Effector CD8-positive, alpha-beta T cell (primary cell): ENCODE measurements around the gene HOXC10.

Experiments used
- DNase-seq: peaks from one replicate; lab custom pipeline; 2025; lab: John Stamatoyannopoulos, UW

Gene HOXC10

DNA sequence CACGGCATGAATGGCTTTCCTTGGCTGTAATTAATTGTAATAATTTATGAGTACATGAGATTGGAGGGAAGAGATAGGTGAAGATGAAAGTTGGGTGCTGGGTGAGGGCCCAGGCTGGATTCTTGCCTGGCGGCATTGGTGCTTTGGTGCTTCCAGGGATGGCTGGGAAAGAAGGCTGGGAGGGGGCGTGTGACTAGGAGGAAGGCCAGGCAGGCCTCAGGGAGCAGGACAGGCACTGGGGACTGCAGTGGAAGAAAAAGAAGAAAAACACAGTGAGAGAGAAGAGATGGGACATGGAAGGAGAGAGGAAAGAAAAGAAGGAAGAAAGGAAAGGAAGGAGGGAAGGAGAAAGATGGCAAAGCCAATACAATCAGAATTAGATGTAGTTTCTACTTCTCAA, 18.7 kb downstream of the HOXC10 start:
- DNase-seq, result no peak

DNA sequence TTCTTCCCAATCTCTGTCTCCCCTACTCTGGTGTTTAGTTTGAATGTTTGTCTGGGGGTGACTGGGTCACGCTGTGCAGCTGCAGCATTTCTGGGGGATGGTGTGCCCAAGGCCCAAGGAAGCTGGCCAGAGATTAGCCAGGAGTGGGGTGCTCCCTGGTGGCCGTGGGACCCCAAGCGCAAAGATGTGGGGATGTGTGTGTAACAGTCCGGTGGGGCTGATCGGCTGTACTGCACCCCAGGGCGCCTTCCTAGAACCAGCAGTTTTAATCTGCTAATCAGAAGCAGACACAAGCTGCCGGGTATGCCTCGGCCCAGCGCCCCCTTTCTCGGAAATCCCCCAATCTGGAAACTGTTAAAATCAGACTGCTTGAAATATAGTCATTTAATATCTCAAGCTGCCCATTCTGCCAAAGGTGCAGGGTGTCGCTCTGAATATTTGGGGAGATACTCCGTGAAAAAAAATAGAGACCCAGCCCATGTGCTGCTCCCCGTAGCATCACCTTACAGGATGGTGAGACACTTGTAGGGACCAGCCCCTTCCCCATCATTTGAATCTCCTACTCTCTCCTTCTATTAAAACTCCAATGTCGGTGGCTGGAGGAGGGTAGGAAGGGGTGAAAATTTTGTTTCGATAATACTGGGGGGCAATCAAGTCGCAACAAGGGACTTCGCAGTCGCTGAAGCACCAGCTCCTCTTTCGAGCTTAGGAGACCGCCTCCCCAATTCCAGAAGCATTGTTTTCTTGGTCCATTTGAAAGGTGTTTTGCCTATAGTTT, 19.3 kb downstream of the HOXC10 start:
- DNase-seq, result no peak

DNA sequence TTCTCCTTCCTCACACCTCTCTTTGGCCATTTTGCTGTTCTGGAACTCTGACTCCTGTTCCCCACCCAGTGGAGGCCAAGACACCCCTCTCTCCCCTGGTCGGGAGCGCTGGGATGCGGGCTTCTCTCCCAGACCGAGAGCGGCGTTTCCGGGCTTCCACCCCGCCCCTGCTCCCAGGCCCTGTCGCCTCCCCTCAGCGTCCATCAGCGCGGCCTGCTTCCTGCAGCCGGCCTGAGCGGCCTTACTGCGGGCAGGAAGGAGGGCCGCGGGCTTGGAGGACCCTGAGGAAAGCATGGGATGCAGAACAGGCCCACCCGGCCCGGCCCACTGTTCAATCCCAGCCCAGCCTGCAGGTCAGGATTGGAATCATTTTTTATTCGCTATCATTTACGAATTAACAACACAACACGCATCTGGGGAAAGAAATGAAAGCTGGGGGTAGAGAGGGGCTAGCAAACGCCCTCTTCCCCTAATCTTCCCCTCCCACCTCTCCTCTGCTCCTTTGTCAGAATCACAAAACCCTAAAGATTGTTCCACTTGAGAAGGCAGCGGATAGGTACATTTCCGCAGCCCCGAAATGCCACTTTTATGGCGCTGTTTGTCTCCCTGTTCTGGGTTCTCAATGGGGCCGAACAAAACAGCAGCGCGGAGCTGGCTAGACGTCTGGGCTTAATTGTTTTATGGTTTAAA, 20.0 kb downstream of the HOXC10 start:
- DNase-seq, result no peak

DNA sequence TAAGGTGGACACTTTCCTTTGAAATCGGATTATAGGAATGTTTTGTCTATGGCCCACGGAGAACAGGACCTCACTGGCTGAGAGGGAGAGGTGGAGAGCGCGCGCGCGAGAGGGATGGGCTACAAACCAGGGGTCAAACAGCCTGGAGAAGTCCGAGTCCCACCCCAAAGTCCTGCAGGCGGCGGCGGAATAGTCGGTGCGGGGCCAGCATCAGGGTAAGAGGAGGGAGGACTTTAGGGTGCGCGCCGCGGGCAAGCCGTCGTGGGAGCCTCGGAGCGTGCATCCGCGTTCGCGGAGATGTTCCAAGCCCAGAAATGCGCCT, 20.5 kb downstream of the HOXC10 start:
- no peak for DNase-seq

DNA sequence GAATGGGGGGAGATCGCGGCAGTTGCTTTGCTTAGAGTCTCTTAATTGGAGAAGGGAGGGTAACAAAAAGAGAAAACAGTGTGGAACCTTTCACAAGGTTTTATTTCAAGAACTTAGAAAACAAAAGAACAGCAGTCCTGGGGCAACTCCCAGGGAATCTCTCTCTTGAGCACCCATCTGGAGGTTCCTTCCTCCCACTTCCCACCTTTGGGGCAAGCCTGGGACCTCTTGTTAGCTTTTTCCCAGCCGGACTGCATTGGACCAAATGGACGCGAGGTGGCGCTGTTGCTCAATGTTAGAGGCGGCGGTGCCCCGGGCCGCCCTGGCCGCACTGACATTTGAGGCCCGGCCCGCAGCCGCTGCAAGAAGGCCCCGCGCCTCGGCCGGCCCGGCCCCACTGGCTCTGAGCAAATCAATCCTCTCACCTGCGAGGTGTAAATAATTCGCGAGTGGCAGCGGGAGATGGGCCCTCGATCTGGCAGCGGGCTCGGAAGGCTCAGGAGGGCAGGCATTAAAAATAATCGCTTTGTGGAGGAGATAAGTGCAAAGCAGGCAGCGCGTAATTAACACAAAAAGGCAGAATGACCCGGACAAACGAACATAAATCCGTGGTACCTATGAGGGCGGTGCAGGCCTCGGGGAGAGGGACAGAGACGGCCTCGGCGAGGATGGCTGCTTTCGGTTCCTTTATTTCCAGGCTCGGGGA, 21.1 kb downstream of the HOXC10 start:
- DNase-seq, result peak; percentile 83

DNA sequence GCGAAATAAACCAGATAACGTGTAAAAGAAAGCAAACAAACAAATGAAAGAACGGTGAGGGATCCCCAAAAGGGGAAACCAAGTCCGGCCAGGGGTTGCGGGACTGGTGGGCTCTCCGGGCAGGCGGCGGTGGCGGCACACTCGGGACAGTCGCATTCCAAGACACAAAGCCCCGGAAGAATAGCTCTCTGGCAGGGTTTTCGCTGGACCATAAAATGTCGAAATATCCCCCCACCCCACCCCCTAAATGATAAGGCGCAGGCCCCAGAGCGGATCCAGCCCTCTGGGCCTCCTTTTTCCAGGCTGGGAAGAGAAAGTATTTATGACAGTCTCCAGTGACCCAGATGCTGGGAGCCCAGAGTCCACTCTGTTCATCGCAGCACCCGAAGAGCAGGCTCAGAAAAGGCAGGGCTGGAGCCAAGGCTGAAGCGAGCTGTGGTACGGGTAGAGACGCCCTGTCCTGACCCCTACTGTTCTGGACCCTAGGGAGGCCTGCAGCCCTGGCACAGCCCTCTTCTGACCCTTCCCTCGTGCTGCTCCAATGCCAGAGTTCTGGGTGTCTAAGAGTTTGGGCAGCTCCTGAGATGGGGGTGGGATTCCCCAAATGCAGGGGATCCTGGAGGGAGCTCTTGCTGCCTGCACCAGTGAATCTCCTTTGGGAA, 21.7 kb downstream of the HOXC10 start:
- DNase-seq, result no peak

DNA sequence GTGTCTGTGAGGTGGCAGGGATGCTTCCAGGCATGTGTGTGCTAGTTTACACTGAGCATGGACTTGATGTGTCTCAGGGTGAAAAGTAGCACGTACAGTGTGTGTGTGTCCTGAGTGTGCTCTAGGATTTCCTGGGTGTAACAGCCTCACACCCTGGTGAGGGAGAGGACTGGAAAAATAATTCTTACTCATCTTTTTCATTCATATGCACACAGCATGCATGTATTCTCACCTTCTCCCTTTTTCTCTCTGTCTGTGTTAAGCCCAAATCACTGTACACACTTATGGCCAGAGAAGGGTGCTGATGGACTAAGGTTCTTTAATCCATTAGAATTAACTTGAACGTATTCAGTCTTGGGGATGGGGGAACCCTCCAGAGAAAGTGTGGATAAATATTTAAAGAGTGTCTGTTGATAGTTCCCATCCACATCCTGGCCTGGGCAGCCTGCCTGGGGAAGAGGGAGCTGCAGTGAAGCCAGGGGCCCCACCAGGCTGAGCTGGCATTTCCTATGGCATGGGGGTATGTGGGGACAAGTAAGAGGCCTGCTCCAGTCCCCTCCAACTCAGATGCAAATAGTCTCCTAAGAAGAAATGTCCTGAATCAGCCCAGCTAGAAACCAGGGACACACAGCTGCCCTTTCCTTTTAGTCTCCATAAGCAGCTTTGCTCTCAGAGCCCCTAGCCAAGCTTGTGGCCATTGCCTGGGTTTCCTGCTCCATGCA, 22.8 kb downstream of the HOXC10 start:
- no peak for DNase-seq

DNA sequence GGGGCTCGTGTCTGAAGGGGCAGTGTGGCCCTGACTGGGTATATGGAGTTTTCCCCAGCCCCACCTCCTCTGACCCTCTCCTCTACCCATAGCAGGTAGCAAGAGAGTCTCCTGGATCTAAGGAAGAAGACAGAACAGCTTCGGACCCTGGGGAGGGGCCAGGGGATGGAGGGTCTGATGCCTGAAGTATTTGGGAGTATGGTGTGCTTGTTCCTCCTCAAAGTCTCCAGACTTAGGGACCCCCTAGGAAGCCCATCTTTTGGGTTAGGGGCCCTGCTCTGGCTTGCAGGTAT, 23.3 kb downstream of the HOXC10 start:
- DNase-seq, result no peak

DNA sequence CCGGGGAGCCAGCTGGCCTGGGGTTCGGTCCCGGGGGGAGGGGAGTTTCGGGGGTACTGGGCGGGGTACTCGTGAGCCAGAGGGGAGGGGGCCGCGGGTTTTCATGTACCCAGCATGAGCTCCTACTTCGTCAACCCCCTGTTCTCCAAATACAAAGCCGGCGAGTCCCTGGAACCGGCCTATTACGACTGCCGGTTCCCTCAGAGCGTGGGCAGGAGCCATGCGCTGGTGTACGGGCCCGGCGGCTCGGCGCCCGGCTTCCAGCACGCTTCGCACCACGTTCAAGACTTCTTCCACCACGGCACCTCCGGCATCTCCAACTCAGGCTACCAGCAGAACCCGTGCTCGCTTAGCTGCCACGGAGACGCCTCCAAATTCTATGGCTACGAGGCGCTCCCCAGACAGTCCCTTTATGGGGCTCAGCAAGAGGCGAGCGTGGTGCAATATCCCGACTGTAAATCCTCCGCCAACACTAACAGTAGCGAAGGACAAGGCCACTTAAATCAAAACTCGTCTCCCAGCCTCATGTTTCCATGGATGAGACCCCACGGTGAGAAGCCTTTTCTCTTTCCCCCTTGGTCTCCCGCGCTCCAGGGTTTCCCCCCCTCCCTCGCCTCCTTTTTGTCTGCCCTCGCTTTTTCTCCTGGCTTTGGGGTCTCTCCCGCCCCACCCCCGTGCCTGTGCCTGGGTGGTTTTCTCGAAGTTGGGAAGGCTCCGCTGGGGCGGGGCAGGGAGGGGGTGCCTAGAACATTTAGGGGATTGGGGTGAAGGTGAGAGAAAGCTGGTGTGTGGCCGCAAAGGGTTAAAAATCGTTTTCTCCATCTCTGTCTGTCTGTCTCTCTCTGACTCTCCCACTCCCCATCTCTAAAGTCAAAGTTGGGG, 24.5 kb downstream of the HOXC10 start:
- no peak for DNase-seq

DNA sequence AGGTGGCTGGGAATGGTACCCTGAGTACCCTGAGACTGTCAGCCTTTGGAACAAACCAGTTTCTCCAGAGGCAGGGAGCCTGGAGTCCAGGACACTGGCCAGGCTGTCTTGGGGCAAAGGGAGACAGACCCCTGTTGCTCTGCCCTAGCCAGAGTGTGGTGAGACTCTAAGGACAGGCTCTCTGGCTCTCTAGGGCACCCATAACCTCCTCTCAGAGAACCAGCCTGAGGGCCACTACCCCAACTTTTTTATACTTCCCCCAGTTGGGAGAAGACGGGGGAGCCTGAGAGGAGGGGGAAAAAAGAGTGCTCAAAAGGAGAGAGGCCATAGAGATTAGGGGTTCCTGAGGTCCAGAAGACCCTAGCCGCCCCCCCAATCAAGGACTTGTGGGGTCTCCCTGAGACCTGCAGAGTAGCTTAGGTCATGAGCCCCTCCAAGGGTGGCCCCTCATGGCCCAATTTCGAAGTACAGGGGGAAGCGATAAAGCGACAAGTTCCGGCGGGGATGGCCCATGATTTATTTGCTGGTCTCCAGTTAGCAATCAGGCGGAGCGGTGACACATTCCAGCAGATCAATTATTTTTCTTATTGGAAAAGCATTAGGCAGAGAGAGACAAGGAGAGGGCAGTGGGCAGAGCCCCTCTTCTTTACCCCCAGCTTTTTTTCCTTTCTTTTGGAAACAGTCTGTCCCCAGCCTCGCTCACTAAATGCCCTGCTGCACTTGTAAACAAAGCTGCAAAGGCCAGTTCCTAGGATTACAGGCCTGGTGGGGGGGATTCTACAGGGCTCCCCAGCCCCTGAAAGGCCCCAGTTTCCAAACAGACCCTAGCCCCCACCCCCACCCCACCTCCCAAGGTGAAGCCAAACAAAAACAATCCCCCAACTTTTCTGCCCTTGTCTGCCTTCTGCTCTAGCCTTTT, 25.4 kb downstream of the HOXC10 start:
- no peak for DNase-seq

DNA sequence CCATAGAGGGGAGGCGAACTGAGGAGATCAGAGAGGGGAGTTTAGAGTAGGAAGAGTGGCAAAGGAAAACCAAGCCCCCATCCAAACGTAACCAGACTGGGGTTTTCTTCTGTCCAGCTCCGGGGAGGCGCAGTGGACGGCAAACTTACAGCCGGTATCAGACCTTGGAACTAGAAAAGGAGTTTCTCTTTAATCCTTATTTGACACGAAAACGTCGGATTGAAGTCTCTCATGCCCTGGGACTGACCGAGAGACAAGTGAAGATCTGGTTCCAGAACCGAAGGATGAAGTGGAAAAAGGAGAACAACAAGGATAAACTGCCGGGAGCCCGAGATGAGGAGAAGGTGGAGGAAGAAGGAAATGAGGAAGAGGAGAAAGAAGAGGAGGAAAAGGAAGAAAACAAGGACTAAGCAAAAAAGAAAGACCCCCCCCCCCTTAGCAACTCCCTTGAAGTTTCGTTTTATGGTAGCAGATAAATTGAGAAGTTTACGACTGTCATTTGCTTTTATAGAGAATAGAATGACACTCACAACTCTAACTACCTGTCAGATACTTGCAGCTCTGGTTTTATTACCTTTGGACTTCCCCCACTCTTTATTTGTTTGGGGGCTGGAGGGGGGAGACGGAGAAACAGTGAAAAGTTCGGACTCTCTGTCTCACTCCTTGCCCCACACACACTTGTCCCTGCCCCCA, 26.2 kb downstream of the HOXC10 start:
- no peak for DNase-seq

DNA sequence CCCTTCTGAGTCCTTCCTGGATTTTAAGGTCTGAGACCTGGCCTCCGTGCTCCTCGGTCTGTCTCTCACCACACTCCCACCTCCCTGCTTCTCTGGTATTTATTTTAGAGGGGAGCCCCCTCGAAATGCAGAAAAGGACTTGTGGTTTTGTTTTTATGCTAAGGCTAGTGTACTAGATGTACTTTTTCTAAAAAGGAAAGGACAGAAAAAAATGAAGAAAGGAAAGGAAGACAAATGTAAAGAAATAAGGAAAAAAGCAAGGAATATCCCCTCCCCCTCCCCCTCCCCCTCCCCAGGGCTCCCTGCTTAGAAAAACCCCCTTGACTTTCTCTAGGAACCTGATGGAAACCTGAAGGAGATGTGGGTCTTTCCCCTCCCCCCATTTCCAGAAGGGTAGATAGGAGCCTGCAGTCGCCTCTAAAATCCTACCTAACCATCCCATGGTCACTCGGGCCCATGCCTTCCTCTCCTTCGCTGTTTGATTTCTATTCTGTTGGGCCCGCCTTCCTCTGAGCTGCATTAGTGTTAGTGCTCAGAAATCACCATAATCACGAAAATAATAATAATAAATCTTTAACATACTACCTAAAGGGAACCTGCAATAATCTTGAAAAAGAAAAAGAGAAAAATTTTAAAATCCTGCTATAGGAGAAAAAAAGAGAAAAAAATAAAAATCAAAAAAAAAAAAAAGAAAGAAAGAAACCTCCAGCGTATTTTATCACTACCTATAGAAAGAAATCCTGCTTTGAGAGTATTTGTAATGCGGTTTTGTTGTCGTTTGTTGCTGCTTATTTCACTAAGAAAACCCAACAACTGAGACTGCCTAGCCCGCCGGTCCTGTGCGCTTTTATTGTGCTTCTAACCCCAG, 27.0 kb downstream of the HOXC10 start:
- no peak for DNase-seq

DNA sequence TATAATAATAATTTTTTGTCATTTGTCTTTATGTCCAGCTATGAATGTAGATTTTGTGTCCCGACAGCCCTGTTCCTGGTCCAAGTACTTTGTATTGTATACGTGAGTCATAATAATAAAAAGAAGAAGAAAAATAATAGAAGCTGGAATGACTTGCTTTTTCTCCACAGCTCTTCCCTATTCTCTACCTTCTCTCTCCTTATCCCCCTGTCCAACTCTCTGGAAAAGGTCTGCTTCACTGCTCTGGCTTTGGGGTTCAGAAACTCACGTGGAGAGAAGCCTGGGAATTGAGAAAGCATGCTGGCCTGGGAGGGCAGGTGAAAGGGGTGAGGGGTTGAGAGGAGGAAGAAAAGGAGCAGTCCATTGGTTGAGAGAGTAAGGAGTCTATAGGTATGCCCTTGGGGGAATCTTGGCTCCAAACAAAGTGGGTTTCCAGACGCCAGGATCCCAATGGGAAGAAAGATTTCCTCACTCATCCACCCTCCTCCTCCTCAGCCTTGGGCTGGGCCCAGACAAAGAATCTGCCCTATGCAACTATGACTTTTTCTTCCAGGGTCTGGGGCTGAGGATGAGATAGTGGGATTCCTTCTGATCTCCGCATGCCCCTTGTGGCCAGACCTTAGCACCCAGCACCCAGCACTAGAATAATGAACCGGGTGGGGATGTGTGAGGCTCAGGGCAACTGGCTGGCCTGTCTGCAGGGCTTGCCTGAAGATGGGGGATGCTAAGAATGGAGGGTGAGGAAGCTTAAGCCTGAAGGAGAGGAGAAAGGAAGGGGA, 27.9 kb downstream of the HOXC10 start:
- no peak for DNase-seq

DNA sequence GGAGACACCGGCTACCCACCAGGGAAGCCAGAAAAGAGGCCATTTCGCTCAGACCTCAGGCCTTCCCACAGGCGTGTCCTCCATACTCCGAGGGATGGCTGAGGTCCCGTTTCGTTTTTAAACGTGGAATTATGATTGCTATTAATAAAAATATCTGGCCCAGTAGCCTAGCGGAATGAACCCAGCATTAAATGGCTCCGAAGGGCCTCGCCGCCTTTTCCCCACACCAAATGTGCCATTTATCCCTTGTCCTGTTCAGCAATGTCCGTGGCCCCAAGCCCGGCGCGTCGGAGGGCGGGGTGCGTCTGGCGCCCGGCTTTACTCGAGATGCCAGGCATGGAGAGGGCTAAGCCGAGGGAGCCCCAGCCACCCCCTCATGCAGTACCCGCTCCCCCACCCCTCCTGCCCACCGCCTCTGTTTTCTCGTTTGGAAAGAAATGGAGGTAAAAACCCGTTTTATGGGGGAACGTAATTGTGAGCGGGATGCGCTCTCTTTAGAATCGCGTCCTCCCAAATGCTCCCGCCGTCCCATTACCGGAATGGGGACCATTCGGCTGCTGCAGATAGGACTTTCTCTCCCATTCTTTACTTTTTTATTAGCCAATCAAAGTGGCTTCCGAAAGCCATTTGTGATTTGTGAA, 29.6 kb downstream of the HOXC10 start:
- DNase-seq, result no peak

DNA sequence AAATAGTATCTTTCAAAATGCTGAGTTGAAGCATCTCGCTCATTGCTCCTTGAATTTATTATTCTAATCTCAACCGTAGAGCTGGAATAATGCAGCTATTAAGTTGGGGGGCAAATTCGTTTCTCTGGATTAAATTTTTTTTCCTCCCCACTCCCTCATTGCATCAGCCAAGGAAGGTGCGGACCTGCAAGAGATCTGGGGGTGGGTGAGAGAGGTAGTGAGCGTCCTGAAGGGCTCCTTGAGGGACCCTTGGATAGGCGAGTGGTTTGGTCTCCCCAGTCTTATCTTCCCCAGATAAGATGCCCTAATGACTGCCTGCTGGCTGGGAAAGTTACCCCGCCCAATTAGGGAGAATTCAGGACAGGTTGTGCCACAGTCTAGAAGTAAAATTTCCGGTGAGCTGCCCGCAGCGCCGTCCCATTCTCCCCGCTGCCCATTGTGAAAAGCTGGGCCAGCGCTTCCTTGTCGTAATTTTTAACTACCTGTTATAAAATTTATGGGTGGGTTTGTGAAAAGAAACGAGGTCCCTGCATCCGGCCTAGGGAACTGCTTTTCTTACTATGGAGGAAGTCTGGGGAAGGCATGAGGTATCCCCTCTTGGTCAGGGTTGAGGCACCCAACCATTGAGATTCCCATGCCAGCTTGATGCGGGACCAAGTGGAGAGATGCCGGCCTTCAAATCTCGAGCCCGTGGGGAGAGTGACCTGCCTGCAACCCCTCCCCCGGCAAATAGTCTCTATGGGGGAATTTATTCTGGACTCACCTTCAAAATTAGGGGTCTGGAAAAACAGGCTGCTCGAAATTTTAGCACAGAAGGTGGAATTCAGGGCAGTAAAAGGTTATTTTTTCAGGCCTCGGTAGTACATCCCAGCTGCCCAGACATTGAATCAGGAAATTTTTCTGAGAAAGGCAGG, 30.3 kb downstream of the HOXC10 start:
- no peak for DNase-seq

DNA sequence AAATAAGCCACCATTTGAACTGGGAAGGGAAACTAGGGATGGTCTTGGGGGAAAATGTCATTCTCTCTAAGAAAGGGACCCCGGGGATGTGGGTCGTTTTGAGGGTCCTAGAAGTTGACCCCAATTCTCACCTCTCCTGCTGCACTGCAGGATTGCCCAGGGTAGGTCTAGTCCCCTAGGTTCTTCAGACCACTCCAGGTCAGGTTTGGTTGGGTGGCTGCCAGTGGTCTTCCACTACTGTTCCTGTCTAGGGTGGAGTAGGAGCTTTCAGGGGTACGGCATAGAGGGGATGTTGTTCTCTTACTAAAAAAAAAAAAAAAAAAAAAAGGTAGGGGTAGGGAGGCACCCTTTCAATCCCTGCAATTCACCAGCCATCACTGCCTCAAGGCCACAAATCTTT, 31.1 kb downstream of the HOXC10 start:
- no peak for DNase-seq
